Esophagus squamous epithelium (tissue), 4 donors: ENCODE data around the gene CACFD1.

ENCODE experiments used
- POLR2A ChIP-seq, 4 donors: fragments of 450-650 bp; IDR thresholded peaks; one replicate each; pipeline ENCODE4 v1.6.1; 2017; ENCODE audit warnings: antibody characterized with exemption in 4 of 4, mild to moderate bottlenecking in 4 of 4, moderate library complexity in 3 of 4
- TF ChIP-seq, protein P1 (sequence below), 6 experiments: fragments of 450-650 bp in 4 of 6; fragments of 200-600 bp in 2 of 6; sonication (generic) in 2 of 6; IDR thresholded peaks; one replicate each; pipeline ENCODE4 v1.5.1; 2016 to 2019; ENCODE audit warnings: antibody characterized with exemption in 6 of 6, mild to moderate bottlenecking in 4 of 6, moderate library complexity in 4 of 6

DNA sequence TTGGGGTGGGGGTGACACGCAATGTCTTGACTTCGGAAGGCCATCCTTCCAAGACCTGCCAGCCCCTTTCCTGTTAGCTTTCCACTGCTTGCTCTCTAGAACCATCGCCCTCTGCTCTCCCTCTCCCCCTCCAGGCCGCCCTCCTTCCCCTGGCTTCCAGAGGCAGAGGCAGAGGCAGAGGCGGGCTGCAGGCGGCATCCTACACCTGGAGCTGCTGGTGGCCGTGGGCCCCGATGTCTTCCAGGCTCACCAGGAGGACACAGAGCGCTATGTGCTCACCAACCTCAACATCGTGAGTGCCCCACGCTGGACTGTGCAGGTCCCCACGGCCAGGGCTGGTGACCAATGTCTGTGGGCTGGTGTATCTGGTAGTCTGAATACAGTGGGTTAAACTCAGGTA, 35.6 kb upstream of the CACFD1 start:
- TF ChIP-seq, protein P1, sequence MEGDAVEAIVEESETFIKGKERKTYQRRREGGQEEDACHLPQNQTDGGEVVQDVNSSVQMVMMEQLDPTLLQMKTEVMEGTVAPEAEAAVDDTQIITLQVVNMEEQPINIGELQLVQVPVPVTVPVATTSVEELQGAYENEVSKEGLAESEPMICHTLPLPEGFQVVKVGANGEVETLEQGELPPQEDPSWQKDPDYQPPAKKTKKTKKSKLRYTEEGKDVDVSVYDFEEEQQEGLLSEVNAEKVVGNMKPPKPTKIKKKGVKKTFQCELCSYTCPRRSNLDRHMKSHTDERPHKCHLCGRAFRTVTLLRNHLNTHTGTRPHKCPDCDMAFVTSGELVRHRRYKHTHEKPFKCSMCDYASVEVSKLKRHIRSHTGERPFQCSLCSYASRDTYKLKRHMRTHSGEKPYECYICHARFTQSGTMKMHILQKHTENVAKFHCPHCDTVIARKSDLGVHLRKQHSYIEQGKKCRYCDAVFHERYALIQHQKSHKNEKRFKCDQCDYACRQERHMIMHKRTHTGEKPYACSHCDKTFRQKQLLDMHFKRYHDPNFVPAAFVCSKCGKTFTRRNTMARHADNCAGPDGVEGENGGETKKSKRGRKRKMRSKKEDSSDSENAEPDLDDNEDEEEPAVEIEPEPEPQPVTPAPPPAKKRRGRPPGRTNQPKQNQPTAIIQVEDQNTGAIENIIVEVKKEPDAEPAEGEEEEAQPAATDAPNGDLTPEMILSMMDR (IDR thresholded peaks at IDR 0.05): no peak
- TF ChIP-seq POLR2A (IDR thresholded peaks at IDR 0.05): no peak
